HG03342 (cell line): Measurements from ENCODE around the gene MACROD2.
"Not testable (repeated sequence)": the region's sequence is repeated elsewhere in the genome, so short reads cannot be mapped to it uniquely, and the experiment has no call there.

Source experiments
- ATAC-seq: cut with Tn5 transposase; IDR thresholded peaks from one replicate; pipeline ENCODE4 v1.9.1; 2021; ENCODE audit warnings: mild to moderate bottlenecking, moderate library complexity; ENCODE audit not compliant: unreplicated experiment

The MACROD2 gene

DNA sequence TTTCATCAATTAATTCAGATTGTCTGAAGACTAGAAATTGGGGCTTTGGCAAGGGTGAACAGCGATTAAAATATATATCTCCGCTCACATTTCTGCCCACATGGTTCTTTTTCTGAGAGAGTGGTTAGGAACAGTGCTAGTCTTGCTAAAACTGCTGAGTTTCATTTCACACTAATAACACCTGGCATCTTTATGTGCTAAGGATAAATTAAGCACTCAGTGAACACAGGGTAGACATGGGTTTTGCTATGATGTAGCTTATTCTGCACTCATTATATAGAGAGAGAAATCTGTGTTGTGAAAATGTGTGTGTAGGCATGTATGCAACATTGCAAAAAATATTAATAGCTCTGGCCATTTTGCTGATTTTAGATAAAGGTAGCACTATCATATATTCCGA is 965.5 kb downstream of the MACROD2 start:
- ATAC-seq: no peak

DNA sequence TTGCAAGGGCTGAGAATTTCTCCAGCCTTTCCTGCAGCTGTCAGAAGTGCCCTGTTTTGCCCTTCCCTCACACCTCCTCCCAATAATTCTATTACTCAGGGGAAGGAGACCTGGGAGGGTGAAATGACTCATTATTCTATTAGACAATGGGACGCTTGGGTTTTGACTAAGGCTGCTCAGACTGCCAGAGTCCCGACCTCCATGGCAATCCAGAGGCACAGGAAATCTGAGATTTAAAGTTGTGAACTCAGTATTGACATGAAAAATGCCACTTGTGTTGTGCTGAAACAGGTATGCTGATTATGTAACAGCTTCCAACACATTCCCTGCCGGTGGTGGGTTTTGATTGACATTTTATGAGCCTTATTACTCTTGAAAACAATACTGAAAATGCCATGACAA is 967.9 kb downstream of the MACROD2 start:
- no peak for ATAC-seq

DNA sequence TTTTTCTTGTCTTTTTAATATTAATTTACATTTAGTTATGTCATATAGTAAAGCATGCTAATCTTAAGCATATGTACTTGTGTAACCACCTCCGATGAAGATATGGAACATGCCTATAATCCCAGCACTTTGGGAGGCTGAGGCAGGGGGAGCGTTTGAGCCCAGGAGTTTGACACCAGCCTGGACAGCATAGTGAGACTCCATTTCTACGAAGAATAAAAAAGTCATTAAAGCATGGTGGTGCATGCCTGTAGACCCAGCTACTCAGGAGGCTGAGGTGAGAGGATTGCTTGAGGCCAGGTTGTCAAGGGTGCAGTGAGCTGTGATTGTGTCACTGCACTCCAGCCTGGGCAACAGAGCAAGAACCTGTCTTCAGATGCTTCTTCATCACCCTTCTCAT is 970.9 kb downstream of the MACROD2 start:
- no peak for ATAC-seq

DNA sequence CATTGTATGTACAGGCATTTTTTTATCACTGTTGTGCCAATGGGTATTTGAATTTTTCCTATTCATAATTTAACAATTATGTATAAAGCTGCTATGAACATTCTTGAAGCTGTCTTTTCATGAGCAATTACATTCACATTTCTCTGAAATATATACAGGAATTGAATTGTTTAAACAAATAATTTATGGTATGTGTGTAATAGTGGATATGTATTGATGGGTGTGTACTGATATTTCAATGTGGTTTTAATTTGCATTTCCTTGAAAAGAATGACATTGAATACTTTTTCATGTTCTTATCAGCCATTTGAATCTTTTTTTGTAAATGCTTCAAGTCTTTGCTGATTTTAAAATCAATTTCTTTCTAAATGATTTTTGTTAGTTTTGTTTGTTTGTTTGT is 971.5 kb downstream of the MACROD2 start:
- ATAC-seq: no peak

DNA sequence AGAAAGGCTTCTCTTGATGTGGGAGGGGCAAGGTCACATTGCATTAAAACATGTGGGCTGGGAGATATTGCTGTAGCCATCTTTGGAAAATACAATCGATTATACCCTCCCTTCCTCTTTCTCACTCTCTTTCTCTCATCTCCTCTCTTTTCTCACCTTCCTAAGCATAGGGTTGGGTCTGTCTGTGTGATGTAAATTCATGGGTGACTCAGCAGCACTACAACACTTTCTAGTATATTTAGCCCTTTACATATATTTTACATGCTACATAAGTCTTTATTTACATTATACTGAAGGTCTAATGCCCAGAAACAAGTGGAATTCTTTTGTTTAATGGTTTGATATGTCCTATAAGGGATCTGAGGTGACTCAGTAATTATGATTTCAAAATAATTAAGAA is 976.9 kb downstream of the MACROD2 start:
- ATAC-seq: no peak

DNA sequence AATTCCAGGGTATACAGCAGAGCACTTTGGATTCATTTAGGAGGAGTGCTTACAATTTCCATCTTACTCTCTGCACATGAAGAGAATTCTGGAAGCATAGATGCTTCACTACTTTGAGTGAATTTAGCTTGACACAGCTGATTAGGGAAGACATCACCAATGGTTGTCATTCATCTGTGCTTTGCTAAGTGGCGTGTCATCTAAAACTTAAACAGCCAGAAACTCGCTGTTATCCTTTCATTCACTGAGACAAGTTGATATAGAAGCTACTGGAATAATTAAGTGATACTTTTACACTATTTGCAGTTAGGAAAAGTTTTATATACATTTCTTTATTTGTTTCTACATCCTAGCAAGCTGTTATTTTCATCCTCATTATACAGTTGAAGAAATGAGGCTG is 977.4 kb downstream of the MACROD2 start:
- no peak for ATAC-seq

DNA sequence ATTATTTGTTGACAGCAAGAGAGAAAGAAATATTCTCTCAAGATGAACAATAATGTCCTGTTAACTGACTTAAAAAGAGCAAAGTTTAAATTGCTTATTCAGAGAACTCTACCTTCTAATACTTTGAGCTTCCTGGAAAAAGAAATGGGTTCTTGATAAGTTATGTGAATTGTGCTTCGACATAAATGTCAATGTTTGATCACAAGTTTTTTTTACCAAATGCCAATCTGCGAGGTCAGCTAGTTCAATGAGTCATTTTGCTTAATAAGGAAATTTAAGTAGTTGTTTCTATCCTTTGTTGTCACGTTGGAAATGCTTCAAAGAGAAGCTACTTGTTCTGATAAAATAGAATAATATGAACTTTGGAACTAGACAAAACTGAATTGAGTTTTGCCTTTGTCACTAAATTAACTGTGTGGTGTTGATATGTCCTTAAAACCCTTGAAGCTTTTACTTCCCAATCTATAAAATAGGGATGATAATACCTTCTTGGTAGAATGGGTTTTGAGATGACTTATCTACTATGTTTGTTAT is 984.2 kb downstream of the MACROD2 start:
- no peak for ATAC-seq

DNA sequence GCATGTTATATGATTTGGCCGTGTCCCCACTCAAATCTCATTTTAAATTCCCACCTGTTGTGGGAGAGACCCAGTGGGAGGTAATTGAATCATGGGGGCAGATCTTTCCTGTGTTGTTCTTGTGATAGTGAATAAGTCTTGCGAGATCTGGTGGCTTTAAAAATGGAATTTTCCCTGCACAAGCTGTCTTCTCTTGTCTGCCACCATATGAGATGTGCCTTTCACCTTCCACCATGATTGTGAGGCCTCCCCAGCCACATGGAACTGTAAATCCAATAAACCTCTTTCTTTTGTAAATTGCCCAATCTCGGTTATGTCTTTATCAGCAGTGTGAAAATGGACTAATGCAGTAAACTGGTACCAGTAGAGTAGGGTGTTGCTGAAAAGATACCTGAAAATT is 986.2 kb downstream of the MACROD2 start:
- not testable (repeated sequence) for ATAC-seq

DNA sequence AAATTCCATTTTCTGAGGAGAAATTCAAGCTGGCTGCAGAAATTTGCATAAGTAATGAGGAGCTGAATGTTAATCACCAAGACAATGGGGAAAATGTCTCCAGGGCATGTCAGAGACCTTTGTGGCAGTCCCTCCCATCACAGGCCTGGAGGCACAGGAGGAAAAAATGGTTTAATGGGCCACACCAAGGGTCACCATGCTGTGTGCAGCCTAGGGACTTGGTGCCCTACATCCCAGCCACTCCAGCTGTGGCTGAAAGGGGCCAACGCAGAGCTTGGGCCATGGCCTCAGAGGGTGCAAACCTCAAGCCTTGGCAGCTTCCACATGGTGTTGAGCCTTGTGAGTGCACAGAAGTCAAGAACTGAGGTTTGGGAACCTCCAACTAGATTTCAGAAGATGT is 987.0 kb downstream of the MACROD2 start:
- not testable (repeated sequence) for ATAC-seq

DNA sequence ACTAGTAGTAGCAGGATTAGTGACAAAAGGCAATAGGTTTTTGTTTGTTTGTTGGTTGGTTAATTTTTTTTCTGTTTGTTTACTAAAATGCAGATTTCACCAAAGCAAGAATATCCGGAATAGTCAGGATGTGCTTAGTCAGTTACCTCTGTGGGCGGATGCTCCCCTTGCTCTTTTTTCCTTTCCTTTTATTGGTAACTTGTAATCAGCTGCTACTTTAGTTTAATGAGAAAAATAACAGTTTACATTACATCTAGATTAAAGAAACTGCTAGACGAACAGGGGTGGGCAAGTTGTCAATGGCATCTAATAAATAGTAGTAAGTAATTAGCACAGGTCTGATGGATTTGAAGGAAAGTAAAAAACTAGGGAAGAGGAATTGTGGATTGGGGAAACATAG is 989.0 kb downstream of the MACROD2 start:
- ATAC-seq: no peak

DNA sequence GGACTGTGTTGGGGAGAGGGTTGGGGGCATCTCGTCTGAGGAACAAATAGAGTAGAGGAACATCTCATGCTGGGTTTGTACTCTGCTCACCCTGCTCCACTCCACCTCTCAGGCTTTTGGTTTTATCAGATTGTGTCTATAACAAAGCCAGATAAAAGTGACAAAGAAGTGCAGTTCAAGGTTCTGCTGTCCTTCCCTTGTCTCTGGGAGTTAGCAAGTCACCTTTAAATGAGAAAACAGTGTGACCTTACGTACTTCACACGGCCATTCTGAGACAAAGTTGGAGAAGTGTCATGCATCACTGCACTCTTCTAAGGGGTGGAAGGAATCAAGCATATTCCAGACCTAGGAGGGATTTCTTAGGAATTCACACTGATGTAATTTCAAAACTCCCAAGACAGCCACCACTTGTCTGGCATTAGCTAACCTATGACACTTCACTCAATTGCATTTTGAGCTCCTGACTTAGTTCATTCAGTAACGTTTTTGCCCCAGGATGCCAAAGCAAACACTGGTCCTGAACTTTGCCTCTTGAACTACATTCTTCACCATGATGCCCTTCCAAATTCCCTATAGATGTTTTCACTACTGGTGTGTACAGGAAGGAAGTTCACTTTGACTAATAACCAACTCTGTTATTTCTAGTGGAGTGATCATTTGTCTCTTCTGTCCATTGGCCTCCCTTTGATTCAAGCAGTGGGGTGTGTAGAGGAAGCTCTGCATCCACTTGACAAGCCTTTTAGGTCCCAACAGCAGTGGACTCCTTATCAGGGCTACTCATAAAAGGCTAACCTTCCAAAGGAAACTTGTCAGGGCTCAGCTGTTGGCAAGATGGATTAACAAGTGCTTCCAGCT is 989.7 kb downstream of the MACROD2 start:
- ATAC-seq: no peak

DNA sequence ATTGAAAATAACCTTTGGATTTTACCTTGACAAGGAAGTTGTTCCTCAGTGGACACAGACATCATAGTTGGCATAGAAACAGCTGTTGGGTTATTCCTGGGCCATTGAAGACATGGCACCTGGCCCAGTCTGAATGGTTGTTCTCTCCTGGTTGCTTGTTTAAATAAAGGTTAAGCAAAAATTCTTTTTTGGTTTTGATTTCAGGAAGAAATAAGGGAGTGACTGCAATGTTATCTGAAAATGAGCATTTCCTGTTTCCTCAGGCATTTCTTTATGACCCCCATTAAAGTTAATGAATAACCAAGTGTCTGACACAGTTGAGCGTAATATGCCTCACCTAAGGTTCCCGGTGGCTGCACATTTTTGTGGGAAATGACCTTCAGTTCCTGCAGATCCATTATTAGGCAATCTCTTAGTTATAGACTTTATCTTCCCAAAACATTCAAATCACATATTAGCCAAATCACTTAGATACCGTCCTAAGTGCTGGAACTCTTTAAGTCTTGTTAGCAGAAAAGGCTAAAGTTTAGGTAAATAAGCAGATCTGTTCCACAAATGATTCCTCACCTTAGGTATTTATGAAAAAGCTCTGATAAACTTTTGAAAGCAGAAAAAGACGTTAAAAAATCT is 990.8 kb downstream of the MACROD2 start:
- no peak for ATAC-seq

DNA sequence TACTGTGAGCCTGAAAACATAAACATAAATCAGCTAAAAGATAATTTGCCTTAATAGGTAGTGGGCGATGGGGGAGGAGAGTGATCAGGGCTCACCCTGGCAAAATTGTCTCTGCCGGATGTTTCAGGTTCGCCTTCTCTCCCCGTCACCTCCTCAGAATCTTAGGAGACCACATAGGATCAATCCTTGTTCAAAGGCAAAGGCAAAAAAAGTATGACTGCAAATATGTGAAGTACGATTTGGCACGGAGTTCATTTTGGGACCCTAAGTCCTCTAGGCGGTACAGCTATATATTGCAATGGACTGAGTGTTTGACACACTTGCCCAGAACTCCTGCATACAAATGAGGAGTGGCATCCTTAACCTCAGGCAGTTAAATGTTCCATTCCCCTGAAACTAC is 991.3 kb downstream of the MACROD2 start:
- no peak for ATAC-seq

DNA sequence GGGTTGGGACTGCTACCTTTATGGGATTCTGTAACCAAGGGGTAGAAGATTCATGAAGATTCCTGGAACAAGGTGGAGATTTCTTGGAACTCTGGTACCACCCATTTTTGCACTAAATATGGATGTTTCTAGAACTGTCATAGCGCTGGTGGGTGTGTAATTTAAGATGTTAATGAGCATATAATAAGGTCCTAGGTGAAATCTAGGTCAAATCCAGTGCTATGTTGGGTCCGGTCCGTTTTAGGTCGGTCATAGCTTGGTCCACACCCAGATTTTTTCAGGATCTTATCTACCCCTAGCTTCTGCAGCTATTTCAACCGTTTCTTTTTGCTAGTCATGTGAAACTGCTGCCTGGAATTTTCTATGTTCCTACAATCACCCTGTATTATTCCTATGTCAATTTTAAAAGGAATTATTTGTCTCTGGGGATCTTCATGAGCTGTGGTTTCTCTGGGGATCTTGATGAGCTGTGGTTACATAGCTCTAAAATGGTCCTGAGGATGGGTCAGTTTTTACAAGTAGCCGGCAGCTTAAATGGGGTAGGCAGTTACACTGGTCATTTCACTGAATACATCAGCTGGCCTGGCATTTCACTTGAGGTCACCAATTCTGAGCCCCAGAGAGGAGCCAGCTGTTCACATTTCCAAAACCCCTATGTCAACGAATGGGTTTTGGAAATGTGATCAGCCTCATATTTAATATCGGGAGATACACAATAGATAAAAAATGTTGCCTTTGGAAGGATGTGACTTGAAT is 994.4 kb downstream of the MACROD2 start:
- no peak for ATAC-seq

DNA sequence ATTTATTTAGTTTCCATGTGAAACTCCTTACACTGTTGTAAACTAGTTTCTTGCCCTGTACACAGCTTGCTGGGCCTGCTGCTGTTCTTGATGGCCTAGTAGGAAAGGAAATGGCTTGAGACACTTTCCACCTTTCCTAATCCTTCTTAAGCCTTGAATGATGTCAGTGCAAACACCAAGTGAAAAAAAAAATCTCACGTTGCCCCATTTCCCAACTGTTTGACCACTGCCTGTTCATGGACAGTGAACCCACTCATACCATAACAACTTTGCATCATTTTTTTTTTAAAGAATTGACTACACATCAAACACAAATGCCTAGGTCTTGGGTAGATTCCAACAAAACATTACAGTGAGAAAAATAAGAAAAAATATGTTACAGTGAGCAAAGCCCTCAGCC is 995.7 kb downstream of the MACROD2 start:
- ATAC-seq: no peak

DNA sequence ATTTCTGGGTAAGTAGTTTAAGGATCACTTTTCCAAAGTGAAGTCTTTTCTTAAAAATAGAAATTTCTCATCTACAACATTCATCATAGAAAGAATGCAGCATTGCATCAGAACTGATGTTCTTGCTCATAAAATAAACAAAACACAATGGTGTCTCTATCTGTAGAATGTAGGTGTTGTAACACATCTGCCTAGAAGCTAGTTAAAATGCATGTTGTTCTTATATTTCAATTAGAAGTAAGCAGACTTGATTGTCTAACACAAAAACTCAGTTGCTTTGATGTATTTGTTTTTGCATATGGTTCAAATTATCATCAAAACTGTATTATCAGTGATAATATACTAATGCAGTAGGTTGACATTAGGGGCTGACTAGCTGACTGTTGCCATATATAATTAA is 996.8 kb downstream of the MACROD2 start:
- ATAC-seq: no peak

DNA sequence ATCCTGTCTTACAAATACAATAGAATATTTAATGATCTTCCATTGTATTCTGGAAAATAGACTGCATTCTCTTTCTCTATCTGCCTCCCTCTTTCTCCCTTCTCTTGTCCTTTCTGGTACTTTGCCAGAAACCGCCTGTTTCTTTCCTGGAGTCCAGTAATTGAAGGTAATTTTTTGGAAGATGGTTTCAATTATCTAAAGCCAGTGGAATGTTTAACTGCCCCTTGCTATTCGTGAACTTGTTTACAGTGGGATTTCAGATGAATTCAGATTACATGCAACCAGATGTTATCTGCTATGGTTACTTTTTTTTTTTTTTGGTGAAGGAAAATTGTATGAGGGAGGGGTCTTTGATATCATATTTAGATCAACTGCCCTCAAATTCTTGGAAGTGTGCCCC is 997.6 kb downstream of the MACROD2 start:
- ATAC-seq: no peak

DNA sequence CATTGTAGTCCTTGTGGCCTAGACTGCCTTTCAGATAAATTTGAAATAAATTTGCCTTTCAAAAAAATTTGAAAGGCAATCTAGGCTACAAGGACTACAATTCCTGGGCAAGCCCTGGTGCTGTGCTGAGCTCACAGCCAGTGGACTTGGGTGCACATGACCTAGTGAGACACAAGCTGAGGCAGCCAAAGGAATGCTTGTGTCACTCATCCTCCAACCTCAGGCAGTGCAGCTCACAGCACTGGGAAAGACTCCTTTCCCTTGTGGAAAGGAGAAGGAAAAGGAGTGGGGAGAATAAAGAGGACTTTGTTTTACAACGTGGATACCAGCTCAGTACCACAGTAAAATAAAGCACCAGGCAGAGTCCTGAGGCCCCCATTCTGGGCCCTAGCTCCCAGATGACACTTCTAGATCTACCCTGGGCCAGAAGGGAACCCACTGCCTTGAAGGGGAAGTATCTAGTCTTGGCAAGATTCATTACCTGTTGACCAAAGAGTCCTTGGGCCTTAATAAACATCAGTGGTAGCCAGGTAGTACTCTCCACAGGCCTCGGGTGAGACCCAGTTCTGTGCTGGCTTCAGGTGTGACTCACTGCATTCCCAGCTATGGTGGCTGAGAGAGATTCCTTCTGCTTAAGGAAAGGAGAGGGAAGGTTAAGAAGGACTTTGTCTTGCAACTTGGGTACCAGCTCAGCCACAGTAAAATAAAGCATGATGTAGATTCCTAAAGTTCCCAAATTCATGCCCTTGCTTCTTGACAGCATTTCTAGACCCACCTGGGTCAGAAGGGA is 1001.8 kb downstream of the MACROD2 start:
- ATAC-seq: no peak

DNA sequence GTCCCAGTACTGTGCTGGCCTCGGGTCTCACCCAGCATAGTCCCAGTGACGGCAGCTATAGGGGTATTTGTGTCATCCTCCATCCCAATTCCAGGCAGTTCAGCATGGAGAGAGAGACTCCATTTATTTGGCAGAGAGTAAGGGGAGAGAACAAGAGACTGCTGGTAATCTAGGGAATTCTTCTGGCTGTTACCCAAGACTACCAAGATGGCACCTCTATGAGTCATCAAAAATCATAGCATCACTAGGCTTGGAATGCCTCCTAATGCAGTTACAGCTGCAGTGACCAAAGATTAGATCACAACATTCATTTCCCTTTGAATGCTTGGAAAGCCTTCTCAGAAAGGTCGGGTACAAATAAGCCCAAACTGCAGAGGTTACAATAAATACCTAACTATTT is 1002.5 kb downstream of the MACROD2 start:
- no peak for ATAC-seq

DNA sequence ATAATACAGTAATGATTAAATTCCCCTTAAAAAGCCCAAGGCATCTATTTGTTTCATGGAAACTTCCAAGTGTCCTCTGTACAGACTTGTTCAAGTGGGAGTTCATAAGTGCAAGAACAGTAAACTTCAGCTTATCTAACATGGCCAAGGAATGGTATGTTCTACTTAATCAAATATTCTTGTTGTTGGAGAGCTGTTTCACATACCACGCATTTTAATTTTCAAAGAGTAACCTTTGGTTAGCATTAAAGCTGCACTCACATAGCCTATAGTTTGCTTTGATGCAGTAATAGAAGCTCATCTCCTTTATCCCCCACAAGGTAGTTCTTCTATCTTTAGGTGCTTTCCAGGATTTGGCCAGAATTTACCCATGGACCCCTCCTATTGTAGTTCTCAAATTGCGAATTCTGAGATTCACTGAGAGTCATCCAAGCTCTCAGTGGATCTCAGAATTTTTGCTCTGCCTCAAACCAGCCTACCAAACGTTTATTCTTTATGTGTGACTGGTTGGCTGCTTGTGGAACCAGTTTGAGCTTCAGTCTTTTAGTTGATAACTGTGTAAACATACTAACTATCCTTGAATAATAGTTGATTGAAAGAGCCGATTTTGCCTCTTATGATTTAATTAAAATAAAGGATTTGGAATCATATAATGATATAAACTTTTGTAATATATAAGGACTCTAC is 1010.1 kb downstream of the MACROD2 start:
- ATAC-seq: no peak
